Endothelial cell of umbilical vein (primary cell): Measurements from ENCODE around the gene COL5A1. TPM values are rescaled to one million over a fixed set of nuclear protein-coding genes. Genes with fewer than 3 reads are reported as not detected.

ENCODE experiments used
- BruUV-seq: library from RNA; stranded (reverse); fragments of 400-500 nt; replicated peaks from 2 replicates; lab custom pipeline; 2021; lab: Mats Ljungman, UMichigan
- CTCF ChIA-PET: fragments of 300-600, 350-600 bp; sonication (Branson Sonifier 250); formaldehyde crosslinking; loops from one replicate; lab custom pipeline; 2021; ENCODE audit warnings: antibody characterized with exemption, inconsistent platforms; lab: Charles Lee
- POLR2A ChIA-PET: fragments of 300-600, 350-600 bp; sonication (Branson Sonifier 250); formaldehyde crosslinking; loops from one replicate; lab custom pipeline; 2021; ENCODE audit warnings: antibody characterized with exemption, inconsistent platforms; lab: Charles Lee
- DNase-seq: peaks from one replicate; pipeline ENCODE4 v3.0.0-alpha.2; 2011; ENCODE audit warnings: low read depth, low spot score
- FAIRE-seq: peaks from 2 replicates; lab custom pipeline; 2011; peaks lifted over from hg19 to GRCh38; lab: Jason Lieb, UNC
- H2AFZ ChIP-seq: 2 replicates; pipeline ENCODE4 v1.6.0; 2012; ENCODE audit warnings: low read depth, low read length, control low read depth, inconsistent platforms
- H3K27ac ChIP-seq: 2 replicates; pipeline ENCODE4 v1.5.1; 2011; ENCODE audit warnings: low read depth, mild to moderate bottlenecking, control low read depth, low read length, moderate library complexity; ENCODE audit not compliant: insufficient read depth
- H3K27me3 ChIP-seq, 2 experiments: 2 replicates each; pipeline versions ENCODE4 v1.6.0 to v1.6.1; 2011; ENCODE audit warnings: low read length in 2 of 2, mixed read lengths in 1 of 2; ENCODE audit not compliant: control insufficient read depth in 2 of 2, insufficient read depth in 2 of 2
- H3K36me3 ChIP-seq, 2 experiments: 2 replicates in 1 of 2; 3 replicates in 1 of 2; pipeline ENCODE4 v1.5.1; 2011; ENCODE audit warnings: low read length in 2 of 2, mild to moderate bottlenecking in 1 of 2, moderate library complexity in 1 of 2; ENCODE audit not compliant: control insufficient read depth in 2 of 2, insufficient read depth in 2 of 2; ENCODE audit errors: extremely low read depth in 1 of 2
- H3K4me1 ChIP-seq: 3 replicates; pipeline ENCODE4 v1.5.1; 2011; ENCODE audit warnings: mild to moderate bottlenecking, low read length; ENCODE audit not compliant: control insufficient read depth, insufficient read depth; ENCODE audit errors: extremely low read depth
- H3K4me2 ChIP-seq: 2 replicates; pipeline ENCODE4 v1.6.1; 2011; ENCODE audit warnings: low read length, control low read depth, mixed read lengths; ENCODE audit not compliant: insufficient read depth
- H3K4me3 ChIP-seq, 3 experiments: fragments of 200-600 bp in 1 of 3; sonication (generic), shearing (Covaris generic) in 1 of 3; replicated peaks in 1 of 3; 2 replicates each; pipeline ENCODE4 v1.5.1; 2011 to 2016; ENCODE audit warnings: control low read depth in 3 of 3, low read length in 3 of 3, mild to moderate bottlenecking in 2 of 3, inconsistent platforms in 1 of 3, low read depth in 1 of 3, moderate library complexity in 1 of 3; ENCODE audit not compliant: insufficient read depth in 1 of 3
- H3K79me2 ChIP-seq: 2 replicates; pipeline ENCODE4 v1.6.0; 2012; ENCODE audit warnings: low read length, inconsistent platforms; ENCODE audit not compliant: control insufficient read depth, insufficient read depth
- H3K9ac ChIP-seq: replicated peaks from 2 replicates; pipeline ENCODE3; 2011; ENCODE audit warnings: low read length, control low read depth; ENCODE audit not compliant: insufficient read depth; ENCODE audit errors: extremely low read depth
- H3K9me1 ChIP-seq: replicated peaks from 3 replicates; pipeline ENCODE4 v1.6.0; 2011; ENCODE audit warnings: mild to moderate bottlenecking, low read length; ENCODE audit not compliant: control insufficient read depth, insufficient read depth; ENCODE audit errors: extremely low read depth
- H3K9me3 ChIP-seq: replicated peaks from 2 replicates; pipeline ENCODE4 v1.5.1; 2012; ENCODE audit warnings: low read length, inconsistent platforms; ENCODE audit not compliant: control insufficient read depth, insufficient read depth
- H4K20me1 ChIP-seq: replicated peaks from 2 replicates; pipeline ENCODE3; 2011; ENCODE audit warnings: mild to moderate bottlenecking, low read length; ENCODE audit not compliant: control insufficient read depth, insufficient read depth; ENCODE audit errors: extremely low read depth
- EZH2 ChIP-seq: IDR thresholded peaks from 2 replicates; pipeline ENCODE4 v1.6.1; 2012; ENCODE audit warnings: borderline replicate concordance, low read depth, mild to moderate bottlenecking, moderate library complexity, low read length, inconsistent platforms; ENCODE audit not compliant: severe bottlenecking
- FOS ChIP-seq: IDR thresholded peaks from 2 replicates; pipeline ENCODE4 v1.6.1; 2011; ENCODE audit warnings: mild to moderate bottlenecking, low read length, moderate library complexity, borderline replicate concordance; ENCODE audit not compliant: insufficient read depth
- GATA2 ChIP-seq: IDR thresholded peaks from 2 replicates; pipeline ENCODE4 v1.7.0; 2011; ENCODE audit warnings: low read depth, mild to moderate bottlenecking, moderate library complexity, mixed read lengths, low read length; ENCODE audit not compliant: insufficient read length, insufficient read depth
- JUN ChIP-seq: IDR thresholded peaks from 2 replicates; pipeline ENCODE4 v1.6.1; 2011; ENCODE audit warnings: borderline replicate concordance, low read depth; ENCODE audit not compliant: insufficient read length, insufficient read depth
- MYC ChIP-seq: IDR thresholded peaks from one replicate; pipeline ENCODE4 v1.6.1; 2011; ENCODE audit warnings: mild to moderate bottlenecking, low read depth, low read length
- POLR2A ChIP-seq: IDR thresholded peaks from 2 replicates; pipeline ENCODE4 v1.6.1; 2012; ENCODE audit warnings: low read depth, mild to moderate bottlenecking, control low read depth, low read length
- POLR2AphosphoS5 ChIP-seq: IDR thresholded peaks from 2 replicates; pipeline ENCODE4 v1.6.1; 2012; ENCODE audit warnings: low read depth, mild to moderate bottlenecking, control low read depth, low read length, moderate library complexity; ENCODE audit not compliant: insufficient read depth
- dilution Hi-C: fragments of 300-500 bp; cut with MboI; formaldehyde crosslinking; loops from one replicate; pipeline ENCODE4 v1.15.0; 2019; ENCODE audit warnings: low sequenced_read_pairs; ENCODE audit not compliant: extremely low pct_ligation_motif_present
- intact Hi-C: fragments of 100-400 bp; cut with micrococcal nuclease; formaldehyde crosslinking; loops from one replicate; pipeline ENCODE4 v1.10.0; 2022
- polyA plus RNA-seq, 4 experiments: library from polyadenylated mRNA; depleted of rRNA in 3 of 4; stranded (reverse) in 3 of 4; unstranded in 1 of 4; fragments of >200 nt; gene quantifications; 2 replicates each; pipeline versions ENCODE4 v1.2.1 to v1.2.3, GENCODE V29; 2011 to 2012; ENCODE audit warnings: missing spikeins in 1 of 4
- total RNA-seq: library from RNA; stranded (reverse); gene quantifications from 2 replicates; pipeline ENCODE4 v1.2.3, GENCODE V29; 2021
- TF ChIP-seq, protein P1 (sequence below): IDR thresholded peaks from 2 replicates; pipeline ENCODE4 v1.6.1; 2011; ENCODE audit not compliant: insufficient read depth, insufficient read length
- TF ChIP-seq, protein P2 (sequence below), 2 donors: IDR thresholded peaks; 1 replicate in 1 of 2; 2 replicates in 1 of 2; pipeline ENCODE4 v1.5.1; 2011; ENCODE audit warnings: low read length in 2 of 2, mild to moderate bottlenecking in 2 of 2, moderate library complexity in 2 of 2, control low read depth in 1 of 2, inconsistent platforms in 1 of 2, low read depth in 1 of 2; ENCODE audit not compliant: insufficient read depth in 1 of 2; ENCODE audit errors: extremely low read depth in 1 of 2

COL5A1 gene
- total and polyA plus RNA-seq, 2 donors (not counting 3 experiments of a cell fraction or from before 2014, with no cell fraction given) = 97.4 to 175 TPM

DNA sequence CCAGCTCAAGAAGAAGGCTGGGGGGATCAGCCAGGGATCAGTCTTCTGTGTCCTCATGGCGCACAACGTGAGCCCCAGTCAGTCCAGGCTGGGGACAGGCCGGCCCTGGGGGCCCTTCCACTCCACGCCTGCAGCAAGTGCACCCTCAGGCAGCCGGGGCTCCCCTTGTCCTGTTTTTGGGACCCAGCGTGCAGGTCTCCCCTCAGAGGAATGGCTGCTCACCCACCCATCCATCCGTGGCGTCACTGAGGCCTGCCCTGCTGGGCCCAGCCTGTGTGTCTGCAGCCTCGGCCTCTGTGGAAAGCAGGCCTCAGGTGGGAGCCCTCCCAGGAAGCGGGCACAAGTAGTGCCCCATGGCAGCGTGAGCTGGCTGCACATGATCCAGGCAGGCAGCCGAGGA, 186.4 kb downstream of the COL5A1 start:
- Histone ChIP-seq H3K79me2 (no peaks in the 10 kb centered on the region), H3K9me3 (no peaks in the 10 kb centered on the region), H3K36me3 (peaks cover 0 to 52% of the 10 kb centered on the region in 2 experiments), H3K4me3 (no peak overlapping the region), H4K20me1 (no peaks in the 10 kb centered on the region), H2AFZ (no peak overlapping the region), H3K9me1 (no peaks in the 10 kb centered on the region), H3K9ac (no peak overlapping the region), H3K27ac (no peak overlapping the region), H3K4me2 (no peak overlapping the region), H3K4me1 (no peaks in the 10 kb centered on the region), H3K27me3 (no peaks in the 10 kb centered on the region)
- no TSS peak for BruUV-seq
- CTCF ChIA-PET = no interaction called here
- DNase-seq (no peak), FAIRE-seq (no peak)
- TF ChIP-seq POLR2AphosphoS5 = no peak
- POLR2A ChIA-PET = no interaction called here
- intact Hi-C loops (no loop called here), dilution Hi-C loops (no loop called here)

DNA sequence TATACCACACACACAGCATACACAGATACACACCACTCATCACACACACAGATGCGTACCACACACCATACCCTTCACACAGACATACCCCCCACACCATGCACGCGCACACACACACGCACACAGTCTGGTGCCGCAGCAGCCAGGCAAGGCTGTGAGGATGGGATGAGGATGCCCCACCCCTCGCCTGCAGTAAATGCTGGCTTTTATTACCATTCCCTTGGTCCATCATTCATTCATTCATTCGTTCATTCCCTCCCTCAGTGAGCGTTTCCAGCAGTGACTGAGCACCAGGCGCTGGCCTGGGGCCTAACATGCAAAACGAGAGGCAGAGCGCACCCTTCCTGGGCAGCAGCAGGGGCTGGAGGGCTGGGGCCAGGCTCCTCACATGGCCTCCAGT, 187.3 kb downstream of the COL5A1 start:
- Histone ChIP-seq H3K79me2 (no peaks in the 10 kb centered on the region), H3K27ac (no peak overlapping the region), H3K9ac (no peak overlapping the region), H3K9me1 (no peaks in the 10 kb centered on the region), H3K9me3 (no peaks in the 10 kb centered on the region), H3K4me2 (no peak overlapping the region), H3K27me3 (no peaks in the 10 kb centered on the region), H3K36me3 (peaks cover 0 to 49% of the 10 kb centered on the region in 2 experiments), H3K4me1 (no peaks in the 10 kb centered on the region), H4K20me1 (no peaks in the 10 kb centered on the region), H3K4me3 (no peak overlapping the region), H2AFZ (no peak overlapping the region)
- ChIA-PET POLR2A (no interaction called here), CTCF (no interaction called here)
- TF ChIP-seq, protein P1, sequence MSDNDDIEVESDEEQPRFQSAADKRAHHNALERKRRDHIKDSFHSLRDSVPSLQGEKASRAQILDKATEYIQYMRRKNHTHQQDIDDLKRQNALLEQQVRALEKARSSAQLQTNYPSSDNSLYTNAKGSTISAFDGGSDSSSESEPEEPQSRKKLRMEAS = no peak
- TF ChIP-seq GATA2 (no peak), POLR2AphosphoS5 (no peak), EZH2 (no peak), FOS (no peak), MYC (no peak), POLR2A (no peak), JUN (no peak)
- TF ChIP-seq, protein P2, sequence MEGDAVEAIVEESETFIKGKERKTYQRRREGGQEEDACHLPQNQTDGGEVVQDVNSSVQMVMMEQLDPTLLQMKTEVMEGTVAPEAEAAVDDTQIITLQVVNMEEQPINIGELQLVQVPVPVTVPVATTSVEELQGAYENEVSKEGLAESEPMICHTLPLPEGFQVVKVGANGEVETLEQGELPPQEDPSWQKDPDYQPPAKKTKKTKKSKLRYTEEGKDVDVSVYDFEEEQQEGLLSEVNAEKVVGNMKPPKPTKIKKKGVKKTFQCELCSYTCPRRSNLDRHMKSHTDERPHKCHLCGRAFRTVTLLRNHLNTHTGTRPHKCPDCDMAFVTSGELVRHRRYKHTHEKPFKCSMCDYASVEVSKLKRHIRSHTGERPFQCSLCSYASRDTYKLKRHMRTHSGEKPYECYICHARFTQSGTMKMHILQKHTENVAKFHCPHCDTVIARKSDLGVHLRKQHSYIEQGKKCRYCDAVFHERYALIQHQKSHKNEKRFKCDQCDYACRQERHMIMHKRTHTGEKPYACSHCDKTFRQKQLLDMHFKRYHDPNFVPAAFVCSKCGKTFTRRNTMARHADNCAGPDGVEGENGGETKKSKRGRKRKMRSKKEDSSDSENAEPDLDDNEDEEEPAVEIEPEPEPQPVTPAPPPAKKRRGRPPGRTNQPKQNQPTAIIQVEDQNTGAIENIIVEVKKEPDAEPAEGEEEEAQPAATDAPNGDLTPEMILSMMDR (IDR thresholded peaks at IDR 0.05; ENCODE audit: extremely low read depth in 1 of 2, insufficient read depth in 1 of 2, low read depth in 1 of 2, low read length in 2 of 2) = no peak
- dilution Hi-C loops (no loop called here), intact Hi-C loops (no loop called here)
- no TSS peak for BruUV-seq
- FAIRE-seq (no peak), DNase-seq (no peak)
